ENCODE measurements around the gene IMPG1. TPM values are rescaled to one million over a fixed set of nuclear protein-coding genes. Genes with fewer than 3 reads are reported as not detected.

The IMPG1 gene
- total and polyA plus RNA-seq, 10 donors, result 0.02 to 0.10 TPM; not detected in 8

DNA sequence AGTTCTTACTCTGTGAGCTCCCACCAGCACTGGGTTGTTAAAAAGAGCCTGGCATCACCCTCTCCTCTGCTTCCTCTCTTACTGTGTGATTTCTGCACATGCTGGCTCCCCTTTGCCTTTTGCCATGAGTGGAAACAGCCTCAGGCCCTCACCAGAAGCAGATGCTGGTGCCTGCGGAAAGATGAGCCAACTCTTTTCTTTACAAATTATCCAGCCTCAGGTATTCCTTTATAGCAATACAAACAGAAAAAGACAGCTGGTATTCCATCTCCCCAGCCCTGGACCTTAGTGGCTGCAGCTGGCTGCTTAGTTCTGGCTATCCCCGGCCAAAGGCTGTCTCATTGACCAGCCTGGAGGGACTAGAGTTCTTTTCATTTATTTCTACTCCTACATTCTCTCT, 129.1 kb downstream of the IMPG1 start:
- Histone ChIP-seq H3K4me3 (no peak overlapping the region), H3K27me3 (replicated peaks in 1 of 7) (no peaks in the 10 kb centered on the region), H3K27ac (no peak overlapping the region), H3K9me3 (no peaks in the 10 kb centered on the region), H3K4me1 (no peaks in the 10 kb centered on the region), H3K36me3 (no peaks in the 10 kb centered on the region)
- intact Hi-C loops (cut with DNase I; ENCODE audit: low total_unique reads), result no loop called here
- no peak for DNase-seq
- 83 to 98% (median 92%) methylated on average over 2 of the region's 2 CpGs for WGBS, 5 donors
- TF ChIP-seq, protein P1, sequence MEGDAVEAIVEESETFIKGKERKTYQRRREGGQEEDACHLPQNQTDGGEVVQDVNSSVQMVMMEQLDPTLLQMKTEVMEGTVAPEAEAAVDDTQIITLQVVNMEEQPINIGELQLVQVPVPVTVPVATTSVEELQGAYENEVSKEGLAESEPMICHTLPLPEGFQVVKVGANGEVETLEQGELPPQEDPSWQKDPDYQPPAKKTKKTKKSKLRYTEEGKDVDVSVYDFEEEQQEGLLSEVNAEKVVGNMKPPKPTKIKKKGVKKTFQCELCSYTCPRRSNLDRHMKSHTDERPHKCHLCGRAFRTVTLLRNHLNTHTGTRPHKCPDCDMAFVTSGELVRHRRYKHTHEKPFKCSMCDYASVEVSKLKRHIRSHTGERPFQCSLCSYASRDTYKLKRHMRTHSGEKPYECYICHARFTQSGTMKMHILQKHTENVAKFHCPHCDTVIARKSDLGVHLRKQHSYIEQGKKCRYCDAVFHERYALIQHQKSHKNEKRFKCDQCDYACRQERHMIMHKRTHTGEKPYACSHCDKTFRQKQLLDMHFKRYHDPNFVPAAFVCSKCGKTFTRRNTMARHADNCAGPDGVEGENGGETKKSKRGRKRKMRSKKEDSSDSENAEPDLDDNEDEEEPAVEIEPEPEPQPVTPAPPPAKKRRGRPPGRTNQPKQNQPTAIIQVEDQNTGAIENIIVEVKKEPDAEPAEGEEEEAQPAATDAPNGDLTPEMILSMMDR (IDR thresholded peaks at IDR 0.05 in 8 of 11, conservative IDR thresholded peaks at IDR 0.05 in 3 of 11), result no peak
- no peak for TF ChIP-seq POLR2AphosphoS5 (IDR thresholded peaks at IDR 0.05)
- no peak for TF ChIP-seq POLR2A (IDR thresholded peaks at IDR 0.05)

DNA sequence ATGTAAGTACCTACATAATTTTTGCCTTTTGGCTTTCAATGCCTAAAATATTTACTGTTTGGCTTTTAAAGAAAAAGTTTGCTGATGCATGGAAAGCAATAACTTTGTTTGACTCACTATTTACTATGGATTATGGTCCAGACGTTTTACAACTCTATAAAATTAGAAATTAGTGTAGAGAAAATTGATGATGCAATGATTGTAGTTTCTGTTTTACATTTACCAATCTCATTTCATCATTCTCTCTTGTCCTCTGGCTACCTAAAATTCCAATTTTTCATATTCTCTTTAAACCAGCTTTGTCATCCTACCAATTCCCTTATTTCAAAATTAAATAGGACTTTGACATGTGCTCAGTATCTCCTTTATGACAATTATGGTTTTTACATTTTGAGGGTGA, 131.0 kb downstream of the IMPG1 start:
- no peak for DNase-seq
- Histone ChIP-seq H3K36me3 (no peaks in the 10 kb centered on the region), H3K9me3 (no peaks in the 10 kb centered on the region), H3K4me1 (no peaks in the 10 kb centered on the region), H3K4me3 (no peak overlapping the region), H3K27me3 (replicated peaks in 1 of 7) (peaks cover 0 to 6% (median 0%) of the 10 kb centered on the region in 7 donors), H3K27ac (no peak overlapping the region)
- WGBS, 5 donors, result 33 to 54% (median 45%) methylated on average over 1 of the region's 1 CpG
- TF ChIP-seq POLR2A (IDR thresholded peaks at IDR 0.05) (no peak), POLR2AphosphoS5 (IDR thresholded peaks at IDR 0.05) (no peak)
- TF ChIP-seq, protein P1 (IDR thresholded peaks at IDR 0.05 in 8 of 11, conservative IDR thresholded peaks at IDR 0.05 in 3 of 11), result no peak
- intact Hi-C loops (cut with DNase I; ENCODE audit: low total_unique reads), result no loop called here

DNA sequence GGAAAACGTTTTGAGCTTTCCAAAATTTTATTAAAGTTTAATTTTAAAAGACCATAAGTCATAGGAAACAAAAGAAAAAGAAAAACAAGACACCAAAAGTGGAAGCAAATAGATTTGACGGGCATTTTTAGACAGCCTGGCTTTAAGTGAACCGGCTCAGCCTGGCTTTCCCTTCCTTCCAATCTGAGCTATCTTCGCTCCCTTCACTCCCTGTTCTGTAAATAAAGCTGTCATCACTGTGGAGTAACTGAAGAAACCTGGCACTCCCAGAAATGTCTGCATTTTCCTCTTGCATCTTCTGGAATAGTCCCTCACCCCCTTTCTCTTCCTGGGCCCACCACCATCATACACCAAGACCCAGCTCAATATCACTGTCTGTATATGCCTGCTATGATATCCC, 131.9 kb downstream of the IMPG1 start:
- no peaks in the 10 kb centered on the region for H3K36me3 ChIP-seq
- H3K4me1 ChIP-seq, result peaks cover 0 to 2% (median under 1%) of the 10 kb centered on the region in 6 donors
- 55 to 70% (median 59%) methylated on average over 4 of the region's 4 CpGs for WGBS, 5 donors
- TF ChIP-seq, protein P1 (IDR thresholded peaks at IDR 0.05 in 8 of 11, conservative IDR thresholded peaks at IDR 0.05 in 3 of 11), result no peak
- TF ChIP-seq POLR2A (IDR thresholded peaks at IDR 0.05), result no peak
- no peak for TF ChIP-seq POLR2AphosphoS5 (IDR thresholded peaks at IDR 0.05)
- no peak for DNase-seq
- intact Hi-C loops (cut with DNase I; ENCODE audit: low total_unique reads), result no loop called here
- no peak overlapping the region for H3K27ac ChIP-seq
- peaks cover 0 to 13% (median under 1%) of the 10 kb centered on the region in 7 donors for H3K27me3 ChIP-seq (replicated peaks in 1 of 7)
- no peaks in the 10 kb centered on the region for H3K9me3 ChIP-seq
- no peak overlapping the region for H3K4me3 ChIP-seq

DNA sequence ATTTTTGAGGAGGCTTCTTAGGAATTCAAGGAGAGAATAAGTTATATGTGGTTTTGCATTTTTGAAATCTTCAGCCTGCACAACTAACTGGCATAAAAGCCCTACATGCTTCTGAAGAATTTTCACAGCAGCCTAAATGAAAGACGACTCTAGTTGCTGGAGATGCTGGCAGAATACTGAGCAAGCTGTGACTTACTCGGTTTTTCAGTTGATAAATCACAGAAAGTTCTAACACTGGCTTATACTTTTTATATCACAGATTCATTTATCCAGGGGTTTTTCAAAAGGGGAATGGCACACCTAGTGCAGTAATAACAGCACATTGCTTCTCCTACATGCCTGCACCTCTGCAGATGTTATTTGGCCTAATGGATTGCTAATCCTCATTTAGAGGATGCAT, 134.6 kb downstream of the IMPG1 start:
- intact Hi-C loops (cut with DNase I; ENCODE audit: low total_unique reads), result loop anchor here (5.0 kb wide), 1 partner anchor 1519 kb away; no protein-coding TSS in a partner anchor
- 71 to 88% (median 86%) methylated on average over 2 of the region's 2 CpGs for WGBS, 5 donors
- TF ChIP-seq, protein P1 (IDR thresholded peaks at IDR 0.05 in 8 of 11, conservative IDR thresholded peaks at IDR 0.05 in 3 of 11), result no peak
- no peak for TF ChIP-seq POLR2A (IDR thresholded peaks at IDR 0.05)
- TF ChIP-seq POLR2AphosphoS5 (IDR thresholded peaks at IDR 0.05), result no peak
- no peaks in the 10 kb centered on the region for H3K9me3 ChIP-seq
- no peak for DNase-seq
- no peak overlapping the region for H3K27ac ChIP-seq
- peaks cover 0 to 27% (median 6%) of the 10 kb centered on the region in 7 donors for H3K27me3 ChIP-seq (replicated peaks in 1 of 7)
- no peaks in the 10 kb centered on the region for H3K36me3 ChIP-seq
- peaks cover 0 to 13% (median 9%) of the 10 kb centered on the region in 6 donors for H3K4me1 ChIP-seq
- no peak overlapping the region for H3K4me3 ChIP-seq
